Measurements from ENCODE around the gene PLPP1.

- TF ChIP-seq CTCF (IDR thresholded peaks at IDR 0.05), result no peak
- TF ChIP-seq POLR2A (IDR thresholded peaks at IDR 0.05), result no peak
Measured at GRCh38 chr5:55418994-55419968, 115.5 kb downstream of the PLPP1 start.
